ENCODE measurements around the gene MZF1. TPM values are rescaled to one million over a fixed set of nuclear protein-coding genes. Genes with fewer than 3 reads are reported as not detected.
"Not testable (repeated sequence)": the region's sequence is repeated elsewhere in the genome, so short reads cannot be mapped to it uniquely, and the experiment has no call there.

MZF1 gene
- total RNA-seq, 4 donors from 2014 or later = 26.5 to 41.5 (median 30.0) TPM

DNA sequence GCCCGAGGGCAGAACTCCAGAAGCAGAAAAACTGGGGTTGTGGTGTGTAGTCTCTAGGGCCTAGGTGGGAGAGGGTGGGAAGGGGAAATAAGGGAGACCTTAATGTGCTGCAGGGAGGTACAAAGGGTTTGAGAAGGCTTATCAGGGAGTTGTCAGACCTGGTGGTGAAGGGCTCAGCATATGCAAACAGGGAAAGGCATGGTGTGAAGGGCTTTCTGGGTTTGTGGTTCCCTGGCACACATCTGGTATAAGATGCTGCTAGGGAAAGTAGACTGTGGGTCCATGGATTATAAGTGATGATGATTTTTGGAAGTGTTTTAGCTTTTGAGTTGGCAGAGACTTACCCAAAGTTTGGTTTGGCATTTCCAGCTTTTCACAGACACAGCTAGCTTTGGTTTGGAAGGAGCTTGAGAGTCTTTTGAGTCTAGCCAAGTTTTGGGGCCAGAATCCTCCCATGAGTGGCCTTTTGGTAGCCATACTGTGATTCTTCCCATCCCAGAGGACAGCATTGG is 27.1 kb downstream of the MZF1 start:
- intact Hi-C loops (cut with DNase I; ENCODE audit: low total_unique reads) = no loop called here
- TF ChIP-seq, protein P1, sequence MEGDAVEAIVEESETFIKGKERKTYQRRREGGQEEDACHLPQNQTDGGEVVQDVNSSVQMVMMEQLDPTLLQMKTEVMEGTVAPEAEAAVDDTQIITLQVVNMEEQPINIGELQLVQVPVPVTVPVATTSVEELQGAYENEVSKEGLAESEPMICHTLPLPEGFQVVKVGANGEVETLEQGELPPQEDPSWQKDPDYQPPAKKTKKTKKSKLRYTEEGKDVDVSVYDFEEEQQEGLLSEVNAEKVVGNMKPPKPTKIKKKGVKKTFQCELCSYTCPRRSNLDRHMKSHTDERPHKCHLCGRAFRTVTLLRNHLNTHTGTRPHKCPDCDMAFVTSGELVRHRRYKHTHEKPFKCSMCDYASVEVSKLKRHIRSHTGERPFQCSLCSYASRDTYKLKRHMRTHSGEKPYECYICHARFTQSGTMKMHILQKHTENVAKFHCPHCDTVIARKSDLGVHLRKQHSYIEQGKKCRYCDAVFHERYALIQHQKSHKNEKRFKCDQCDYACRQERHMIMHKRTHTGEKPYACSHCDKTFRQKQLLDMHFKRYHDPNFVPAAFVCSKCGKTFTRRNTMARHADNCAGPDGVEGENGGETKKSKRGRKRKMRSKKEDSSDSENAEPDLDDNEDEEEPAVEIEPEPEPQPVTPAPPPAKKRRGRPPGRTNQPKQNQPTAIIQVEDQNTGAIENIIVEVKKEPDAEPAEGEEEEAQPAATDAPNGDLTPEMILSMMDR (IDR thresholded peaks at IDR 0.05) = no peak
- no peak for TF ChIP-seq POLR2A (IDR thresholded peaks at IDR 0.05)
- H3K36me3 ChIP-seq = no peaks in the 10 kb centered on the region

DNA sequence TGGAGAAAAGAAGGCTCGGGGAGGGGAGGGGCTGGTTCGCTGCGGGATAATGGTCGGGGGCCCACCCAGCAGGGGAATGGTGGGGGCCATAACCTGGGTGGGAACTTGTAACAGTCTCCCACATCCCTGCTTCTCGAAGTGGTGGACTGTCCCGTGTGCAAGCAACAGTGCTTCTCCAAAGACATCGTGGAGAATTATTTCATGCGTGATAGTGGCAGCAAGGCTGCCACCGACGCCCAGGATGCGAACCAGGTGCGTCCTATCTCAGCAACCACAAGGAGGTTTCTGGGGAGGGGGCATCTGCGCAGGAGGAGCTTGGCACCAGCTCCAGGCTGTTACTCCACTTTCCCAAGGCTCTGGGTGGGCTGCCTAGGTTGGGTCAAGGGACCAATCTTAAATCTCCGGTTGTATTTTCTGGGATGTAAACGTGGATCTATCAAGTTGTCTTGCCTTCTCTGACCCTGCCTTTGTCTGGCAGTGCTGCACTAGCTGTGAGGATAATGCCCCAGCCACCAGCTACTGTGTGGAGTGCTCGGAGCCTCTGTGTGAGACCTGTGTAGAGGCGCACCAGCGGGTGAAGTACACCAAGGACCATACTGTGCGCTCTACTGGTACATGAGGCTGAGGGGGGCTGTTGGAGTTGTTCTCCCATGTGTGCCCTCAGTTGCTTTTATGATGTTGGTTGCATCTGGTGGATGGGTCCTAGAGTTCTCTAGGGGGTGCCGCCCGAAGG is 27.7 kb downstream of the MZF1 start:
- intact Hi-C loops (cut with DNase I; ENCODE audit: low total_unique reads) = no loop called here
- DNase-seq = no peak
- Histone ChIP-seq H3K9me3 (no peaks in the 10 kb centered on the region), H3K27ac (peak overlapping the region; percentile 96 to 97), H3K36me3 (no peaks in the 10 kb centered on the region), H3K4me3 (peak overlapping the region; percentile 60 to 79), H3K4me1 (peaks cover 10 to 22% of the 10 kb centered on the region in 2 donors), H3K27me3 (no peaks in the 10 kb centered on the region)
- TF ChIP-seq POLR2A (IDR thresholded peaks at IDR 0.05) = no peak
- TF ChIP-seq, protein P1 (IDR thresholded peaks at IDR 0.05) = no peak

More for the DNA sequence above, 27.1 kb downstream of the MZF1 start:
- Histone ChIP-seq H3K4me3 (peak overlapping the region; percentile 60 to 79), H3K27ac (peak overlapping the region in 1 of 2 donors; percentile 97), H3K9me3 (no peaks in the 10 kb centered on the region), H3K27me3 (no peaks in the 10 kb centered on the region), H3K4me1 (peaks cover 10 to 22% of the 10 kb centered on the region in 2 donors)
- DNase-seq = no peak

DNA sequence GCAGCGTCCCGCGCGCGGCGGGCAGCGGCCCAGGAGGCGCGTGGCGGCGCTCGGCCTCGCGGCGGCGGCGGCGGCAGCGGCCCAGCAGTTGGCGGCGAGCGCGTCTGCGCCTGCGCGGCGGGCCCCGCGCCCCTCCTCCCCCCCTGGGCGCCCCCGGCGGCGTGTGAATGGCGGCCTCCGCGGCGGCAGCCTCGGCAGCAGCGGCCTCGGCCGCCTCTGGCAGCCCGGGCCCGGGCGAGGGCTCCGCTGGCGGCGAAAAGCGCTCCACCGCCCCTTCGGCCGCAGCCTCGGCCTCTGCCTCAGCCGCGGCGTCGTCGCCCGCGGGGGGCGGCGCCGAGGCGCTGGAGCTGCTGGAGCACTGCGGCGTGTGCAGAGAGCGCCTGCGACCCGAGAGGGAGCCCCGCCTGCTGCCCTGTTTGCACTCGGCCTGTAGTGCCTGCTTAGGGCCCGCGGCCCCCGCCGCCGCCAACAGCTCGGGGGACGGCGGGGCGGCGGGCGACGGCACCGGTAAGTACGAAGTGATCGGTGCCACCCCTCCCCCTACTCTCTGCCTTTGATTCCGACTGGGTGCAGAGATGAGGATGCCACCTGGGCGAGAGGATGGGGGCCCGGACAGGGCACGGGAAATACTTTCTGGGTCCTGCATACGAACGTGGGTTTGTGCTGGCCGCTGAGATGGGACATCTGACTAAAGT is 28.4 kb downstream of the MZF1 start:
- H3K9me3 ChIP-seq = no peaks in the 10 kb centered on the region
- intact Hi-C loops (cut with DNase I; ENCODE audit: low total_unique reads) = no loop called here
- TF ChIP-seq, protein P1 (IDR thresholded peaks at IDR 0.05) = peak in 1 of 4 experiments; percentile 28
- no peak for TF ChIP-seq POLR2A (IDR thresholded peaks at IDR 0.05)
- peak overlapping the region; percentile 96 to 97 for H3K27ac ChIP-seq
- peaks cover 10 to 22% of the 10 kb centered on the region in 2 donors for H3K4me1 ChIP-seq
- H3K27me3 ChIP-seq = no peaks in the 10 kb centered on the region
- H3K36me3 ChIP-seq = no peaks in the 10 kb centered on the region
- peak in 1 of 2 donors; percentile 36 for DNase-seq
- H3K4me3 ChIP-seq = peak overlapping the region; percentile 60 to 79

DNA sequence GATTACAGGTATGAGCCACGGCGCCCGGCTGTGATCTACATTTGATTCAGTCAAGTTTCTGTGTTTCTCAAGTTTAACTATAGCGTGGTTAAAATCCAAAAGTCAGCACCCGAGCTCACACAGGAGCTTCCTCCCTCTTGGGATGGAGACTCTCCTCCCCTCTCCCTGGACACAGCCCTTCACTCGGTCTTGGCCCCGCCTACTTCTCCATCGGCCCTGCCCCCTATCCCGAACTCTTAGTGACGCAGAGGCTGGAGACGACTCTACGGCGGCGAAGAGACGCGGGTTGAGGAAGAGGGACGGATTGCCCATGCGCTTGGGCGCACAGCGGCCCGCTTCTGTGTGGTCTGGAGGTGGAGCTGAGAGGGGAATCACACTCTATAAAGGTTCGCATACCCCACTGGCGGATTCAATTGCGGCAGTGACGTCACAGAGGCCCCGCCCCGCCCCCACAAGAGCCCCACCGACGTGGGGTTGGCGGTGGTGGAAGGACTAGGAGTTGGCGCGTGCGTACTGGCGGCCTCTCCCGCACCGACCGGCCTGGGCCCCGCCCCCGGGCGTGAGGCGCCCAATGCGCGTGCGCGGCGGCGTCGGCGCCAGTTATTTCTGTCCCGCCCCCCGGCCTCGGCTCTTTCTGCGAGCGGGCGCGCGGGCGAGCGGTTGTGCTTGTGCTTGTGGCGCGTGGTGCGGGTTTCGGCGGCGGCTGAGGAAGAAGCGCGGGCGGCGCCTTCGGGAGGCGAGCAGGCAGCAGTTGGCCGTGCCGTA is 29.1 kb downstream of the MZF1 start, which contains the start of gene TRIM28:
Gene TRIM28, plus strand, starts transcription at position 239 of the 765 bp plus-strand sequence. CDS start 694 bp downstream, outside the sequence.
- peak; percentile 98 to 100 for DNase-seq
- intact Hi-C loops (cut with DNase I; ENCODE audit: low total_unique reads) = no loop called here

DNA sequence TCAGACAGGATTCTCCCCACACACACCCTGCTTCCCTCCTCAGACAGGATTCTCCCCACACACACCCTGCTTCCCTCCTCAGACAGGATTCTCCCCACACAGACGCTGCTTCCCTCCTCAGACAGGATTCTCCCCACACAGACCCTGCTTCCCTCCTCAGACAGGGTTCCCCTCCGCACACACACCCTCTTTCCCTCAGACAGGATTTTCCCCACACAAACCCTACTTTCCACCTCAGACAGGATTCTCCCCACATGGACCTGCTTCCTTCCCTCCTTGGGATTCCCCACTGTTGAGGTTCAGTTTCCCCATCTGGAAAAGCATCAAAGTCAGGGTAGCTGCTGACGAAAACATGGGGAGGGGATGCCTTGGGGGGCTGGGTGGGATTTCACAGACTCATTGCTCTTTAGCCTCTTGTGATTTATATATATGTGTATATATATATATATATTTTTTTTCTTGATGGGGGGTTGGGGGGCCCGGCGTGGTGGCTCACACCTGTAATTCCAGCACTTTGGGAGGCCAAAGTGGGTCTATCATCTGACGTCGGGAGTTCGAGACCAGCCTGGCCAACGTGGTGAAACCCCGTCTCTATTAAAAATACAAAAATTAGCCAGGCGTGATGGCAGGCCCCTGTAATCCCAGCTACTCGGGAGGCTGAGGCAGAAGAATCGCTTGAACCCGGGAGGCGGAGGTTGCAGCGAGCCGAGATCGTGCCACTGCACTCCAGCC is 30.3 kb downstream of the MZF1 start:
- H3K27me3 ChIP-seq; DNase-seq; H3K36me3 ChIP-seq; H3K9me3 ChIP-seq; intact Hi-C loops (cut with DNase I; ENCODE audit: low total_unique reads): not testable (repeated sequence)
- H3K4me1 ChIP-seq = peaks cover 10 to 25% of the 10 kb centered on the region in 2 donors
- peak overlapping the region; percentile 96 to 97 for H3K27ac ChIP-seq
- peak overlapping the region in 1 of 2 donors; percentile 79 for H3K4me3 ChIP-seq

More for the DNA sequence above, 29.1 kb downstream of the MZF1 start, which contains the start of gene TRIM28:
- H3K27me3 ChIP-seq = no peaks in the 10 kb centered on the region
- peak; percentile 98 to 99 for TF ChIP-seq POLR2A (IDR thresholded peaks at IDR 0.05)
- TF ChIP-seq, protein P1 (IDR thresholded peaks at IDR 0.05) = peak in 2 of 4 experiments; percentile 1 to 56
- H3K27ac ChIP-seq = peak within 1 kb of the TSS; percentile 96 to 97
- no peaks in the 10 kb centered on the region for H3K9me3 ChIP-seq
- H3K4me1 ChIP-seq = peaks cover 10 to 22% of the 10 kb centered on the region in 2 donors
- peak within 1 kb of the TSS; percentile 60 to 79 for H3K4me3 ChIP-seq
- no peaks in the 10 kb centered on the region for H3K36me3 ChIP-seq

DNA sequence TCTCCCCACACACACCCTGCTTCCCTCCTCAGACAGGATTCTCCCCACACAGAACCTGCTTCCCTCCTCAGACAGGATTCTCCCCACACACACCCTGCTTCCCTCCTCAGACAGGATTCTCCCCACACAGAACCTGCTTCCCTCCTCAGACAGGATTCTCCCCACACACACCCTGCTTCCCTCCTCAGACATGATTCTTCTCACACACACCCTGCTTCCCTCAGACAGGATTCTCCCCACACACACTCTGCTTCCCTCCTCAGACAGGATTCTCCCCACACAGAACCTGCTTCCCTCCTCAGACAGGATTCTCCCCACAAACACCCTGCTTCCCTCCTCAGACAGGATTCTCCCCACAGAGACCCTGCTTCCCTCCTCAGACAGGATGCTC is 34.0 kb downstream of the MZF1 start:
- H3K27ac ChIP-seq; H3K4me3 ChIP-seq; H3K36me3 ChIP-seq; H3K9me3 ChIP-seq; DNase-seq; intact Hi-C loops (cut with DNase I; ENCODE audit: low total_unique reads); H3K4me1 ChIP-seq; H3K27me3 ChIP-seq: not testable (repeated sequence)
